ENCODE data around the gene SRRM5. TPM values are rescaled to one million over a fixed set of nuclear protein-coding genes. Genes with fewer than 3 reads are reported as not detected.

The SRRM5 gene
- total RNA-seq, 1 donor from 2014 or later: 0.98 TPM

- Histone ChIP-seq H3K27me3 (no peaks in the 10 kb centered on the region), H3K36me3 (no peaks in the 10 kb centered on the region), H3K9me3 (no peaks in the 10 kb centered on the region), H3K4me3 (no peak overlapping the region), H3K27ac (no peak overlapping the region), H3K4me1 (peaks cover 6% of the 10 kb centered on the region)
- TF ChIP-seq POLR2AphosphoS5 (IDR thresholded peaks at IDR 0.05; ENCODE audit: insufficient read depth in 1 of 2, low read depth in 1 of 2): no peak
- no peak for TF ChIP-seq POLR2A (IDR thresholded peaks at IDR 0.05)
- TF ChIP-seq CTCF (IDR thresholded peaks at IDR 0.05): no peak
- intact Hi-C loops (cut with DNase I): loop anchor here (10.0 kb wide), 1 partner anchor 85 kb away; no protein-coding TSS in a partner anchor
- no peak for DNase-seq (ENCODE audit: extremely low spot score in 2 of 2)
Observed at GRCh38 chr19:43569657-43570056, 42.2 kb upstream of the SRRM5 start.

- no peak overlapping the region for H3K27ac ChIP-seq
- H3K27me3 ChIP-seq: no peaks in the 10 kb centered on the region
- no peaks in the 10 kb centered on the region for H3K36me3 ChIP-seq
- intact Hi-C loops (cut with DNase I): no loop called here
- no peak for TF ChIP-seq POLR2A (IDR thresholded peaks at IDR 0.05)
- no peak for TF ChIP-seq POLR2AphosphoS5 (IDR thresholded peaks at IDR 0.05; ENCODE audit: insufficient read depth in 1 of 2, low read depth in 1 of 2)
- TF ChIP-seq CTCF (IDR thresholded peaks at IDR 0.05): no peak
- H3K4me1 ChIP-seq: peaks cover 11% of the 10 kb centered on the region
- no peak overlapping the region for H3K4me3 ChIP-seq
- no peaks in the 10 kb centered on the region for H3K9me3 ChIP-seq
- no peak for DNase-seq (ENCODE audit: extremely low spot score in 2 of 2)
Observed at GRCh38 chr19:43570174-43570791, 41.6 kb upstream of the SRRM5 start.

- no peak for DNase-seq (ENCODE audit: extremely low spot score in 2 of 2)
- intact Hi-C loops (cut with DNase I): no loop called here
- Histone ChIP-seq H3K9me3 (no peaks in the 10 kb centered on the region), H3K27ac (no peak overlapping the region), H3K27me3 (no peaks in the 10 kb centered on the region), H3K36me3 (no peaks in the 10 kb centered on the region), H3K4me1 (peaks cover 17% of the 10 kb centered on the region), H3K4me3 (no peak overlapping the region)
- TF ChIP-seq POLR2A (IDR thresholded peaks at IDR 0.05) (no peak), CTCF (IDR thresholded peaks at IDR 0.05) (no peak), POLR2AphosphoS5 (IDR thresholded peaks at IDR 0.05; ENCODE audit: insufficient read depth in 1 of 2, low read depth in 1 of 2) (no peak)
Observed at GRCh38 chr19:43572171-43572588, 39.7 kb upstream of the SRRM5 start.

GRCh38 chr19:43574424-43575155 is 37.3 kb upstream of the SRRM5 start:
- no peaks in the 10 kb centered on the region for H3K27me3 ChIP-seq
- peak overlapping the region; percentile 71 to 93 for H3K4me3 ChIP-seq
- H3K27ac ChIP-seq: peak overlapping the region; percentile 80
- intact Hi-C loops (cut with DNase I): loop anchor here (5.0 kb wide), 1 partner anchor 37 kb away; no protein-coding TSS in a partner anchor
- DNase-seq (ENCODE audit: extremely low spot score in 2 of 2): no peak
- H3K4me1 ChIP-seq: peaks cover 17% of the 10 kb centered on the region
- no peaks in the 10 kb centered on the region for H3K36me3 ChIP-seq
- TF ChIP-seq POLR2A (IDR thresholded peaks at IDR 0.05) (no peak), CTCF (IDR thresholded peaks at IDR 0.05) (no peak), POLR2AphosphoS5 (IDR thresholded peaks at IDR 0.05; ENCODE audit: insufficient read depth in 1 of 2, low read depth in 1 of 2) (no peak)
- H3K9me3 ChIP-seq: no peaks in the 10 kb centered on the region

Measured in vagina (tissue), 2 donors.